Measurements from ENCODE around the gene JRKL.
"Not testable (repeated sequence)": the region's sequence is repeated elsewhere in the genome, so short reads cannot be mapped to it uniquely, and the experiment has no call there.

Gene JRKL

GRCh38 chr11:96391698-96392307 lies 2.0 kb downstream of the JRKL start:
- Histone ChIP-seq H3K9me3 (no peaks in the 10 kb centered on the region), H3K4me3 (no peak overlapping the region), H3K27me3 (no peaks in the 10 kb centered on the region), H3K9ac (no peak overlapping the region), H3K27ac (no peak overlapping the region), H3K36me3 (no peaks in the 10 kb centered on the region), H4K20me1 (no peaks in the 10 kb centered on the region; the same call in 1 of the 2 replicates), H3K4me2 (0 out of 2 replicates have a peak overlapping the region, but pooled peaks have one; percentile 87), H3K4me1 (peaks cover 34% of the 10 kb centered on the region)
- TF ChIP-seq Cebpa-rat (IDR thresholded peaks at IDR 0.05) = no peak

GRCh38 chr11:96393753-96394348 lies 4.0 kb downstream of the JRKL start:
- Histone ChIP-seq H3K9me3 (no peaks in the 10 kb centered on the region), H3K27me3 (no peaks in the 10 kb centered on the region), H4K20me1 (no peaks in the 10 kb centered on the region; the same call in 1 of the 2 replicates), H3K9ac (no peak overlapping the region), H3K4me3 (no peak overlapping the region), H3K36me3 (no peaks in the 10 kb centered on the region), H3K4me1 (peaks cover 25% of the 10 kb centered on the region), H3K27ac (no peak overlapping the region), H3K4me2 (no peak overlapping the region)
- TF ChIP-seq Cebpa-rat (IDR thresholded peaks at IDR 0.05) = no peak

- TF ChIP-seq Cebpa-rat (IDR thresholded peaks at IDR 0.05) = no peak
- Histone ChIP-seq H3K27ac (no peak overlapping the region), H3K9me3 (no peaks in the 10 kb centered on the region), H3K9ac (no peak overlapping the region), H3K4me1 (peaks cover 23% of the 10 kb centered on the region), H3K4me2 (no peak overlapping the region), H3K27me3 (no peaks in the 10 kb centered on the region), H3K36me3 (no peaks in the 10 kb centered on the region), H3K4me3 (no peak overlapping the region), H4K20me1 (no peaks in the 10 kb centered on the region; the same call in 1 of the 2 replicates)
Measured at GRCh38 chr11:96394773-96395172, 5.0 kb downstream of the JRKL start.

GRCh38 chr11:96396637-96397036 lies 6.8 kb downstream of the JRKL start:
- Histone ChIP-seq H3K27me3 (no peaks in the 10 kb centered on the region), H3K27ac (no peak overlapping the region), H3K9me3 (no peaks in the 10 kb centered on the region), H3K4me3 (no peak overlapping the region), H3K36me3 (no peaks in the 10 kb centered on the region), H3K9ac (no peak overlapping the region), H3K4me1 (peaks cover 9% of the 10 kb centered on the region; the same call in 1 of the 2 replicates), H3K4me2 (peak overlapping the region; percentile 13; the same call in 1 of the 2 replicates), H4K20me1 (no peaks in the 10 kb centered on the region; the same call in 1 of the 2 replicates)
- TF ChIP-seq Cebpa-rat (IDR thresholded peaks at IDR 0.05) = no peak

GRCh38 chr11:96397863-96398262 lies 8.1 kb downstream of the JRKL start:
- Histone ChIP-seq H3K4me1 (peaks cover 9% of the 10 kb centered on the region; the same call in 1 of the 2 replicates), H3K27me3 (no peaks in the 10 kb centered on the region), H3K36me3 (no peaks in the 10 kb centered on the region), H3K9ac (no peak overlapping the region), H4K20me1 (no peaks in the 10 kb centered on the region; the same call in 1 of the 2 replicates), H3K9me3 (no peaks in the 10 kb centered on the region), H3K4me2 (no peak overlapping the region), H3K27ac (no peak overlapping the region), H3K4me3 (no peak overlapping the region)
- no peak for TF ChIP-seq Cebpa-rat (IDR thresholded peaks at IDR 0.05)

- no peak for TF ChIP-seq Cebpa-rat (IDR thresholded peaks at IDR 0.05)
- H3K9me3 ChIP-seq = no peaks in the 10 kb centered on the region
- H4K20me1 ChIP-seq = no peaks in the 10 kb centered on the region
- H3K4me2 ChIP-seq = no peak overlapping the region
- H3K4me1 ChIP-seq = peaks cover 9% of the 10 kb centered on the region; the same call in 1 of the 2 replicates
- no peak overlapping the region for H3K27ac ChIP-seq
- H3K4me3 ChIP-seq = no peak overlapping the region
- no peak overlapping the region for H3K9ac ChIP-seq
- no peaks in the 10 kb centered on the region for H3K27me3 ChIP-seq
- H3K36me3 ChIP-seq = no peaks in the 10 kb centered on the region
Measured at GRCh38 chr11:96400697-96401096, 10.9 kb downstream of the JRKL start.

GRCh38 chr11:96411412-96411811 lies 21.6 kb downstream of the JRKL start:
- H4K20me1 ChIP-seq, H3K27me3 ChIP-seq, H3K27ac ChIP-seq, H3K4me1 ChIP-seq, H3K9me3 ChIP-seq, H3K36me3 ChIP-seq, H3K4me3 ChIP-seq, H3K4me2 ChIP-seq, H3K9ac ChIP-seq: not testable (repeated sequence)

GRCh38 chr11:96412761-96413381 lies 23.1 kb downstream of the JRKL start:
- Histone ChIP-seq H3K4me3 (no peak overlapping the region), H3K9me3 (no peaks in the 10 kb centered on the region), H3K36me3 (no peaks in the 10 kb centered on the region), H3K9ac (no peak overlapping the region), H4K20me1 (no peaks in the 10 kb centered on the region), H3K27ac (no peak overlapping the region), H3K4me1 (no peaks in the 10 kb centered on the region), H3K27me3 (no peaks in the 10 kb centered on the region), H3K4me2 (no peak overlapping the region)
- TF ChIP-seq Cebpa-rat (IDR thresholded peaks at IDR 0.05) = no peak

GRCh38 chr11:96413408-96413807 lies 23.6 kb downstream of the JRKL start:
- H3K4me2 ChIP-seq = no peak overlapping the region
- no peaks in the 10 kb centered on the region for H3K9me3 ChIP-seq
- H3K9ac ChIP-seq = no peak overlapping the region
- H3K36me3 ChIP-seq = no peaks in the 10 kb centered on the region
- no peak overlapping the region for H3K4me3 ChIP-seq
- no peak overlapping the region for H3K27ac ChIP-seq
- H3K27me3 ChIP-seq = no peaks in the 10 kb centered on the region
- TF ChIP-seq Cebpa-rat (IDR thresholded peaks at IDR 0.05) = no peak
- H3K4me1 ChIP-seq = no peaks in the 10 kb centered on the region
- H4K20me1 ChIP-seq = no peaks in the 10 kb centered on the region

- Histone ChIP-seq H3K4me1 (no peaks in the 10 kb centered on the region), H3K9me3 (no peaks in the 10 kb centered on the region), H3K4me3 (no peak overlapping the region), H3K36me3 (no peaks in the 10 kb centered on the region), H3K27ac (no peak overlapping the region), H3K9ac (no peak overlapping the region), H3K4me2 (no peak overlapping the region), H4K20me1 (no peaks in the 10 kb centered on the region), H3K27me3 (no peaks in the 10 kb centered on the region)
- no peak for TF ChIP-seq Cebpa-rat (IDR thresholded peaks at IDR 0.05)
Measured at GRCh38 chr11:96424693-96425092, 34.9 kb downstream of the JRKL start.
